ENCODE results near the gene CREBBP.

DNA sequence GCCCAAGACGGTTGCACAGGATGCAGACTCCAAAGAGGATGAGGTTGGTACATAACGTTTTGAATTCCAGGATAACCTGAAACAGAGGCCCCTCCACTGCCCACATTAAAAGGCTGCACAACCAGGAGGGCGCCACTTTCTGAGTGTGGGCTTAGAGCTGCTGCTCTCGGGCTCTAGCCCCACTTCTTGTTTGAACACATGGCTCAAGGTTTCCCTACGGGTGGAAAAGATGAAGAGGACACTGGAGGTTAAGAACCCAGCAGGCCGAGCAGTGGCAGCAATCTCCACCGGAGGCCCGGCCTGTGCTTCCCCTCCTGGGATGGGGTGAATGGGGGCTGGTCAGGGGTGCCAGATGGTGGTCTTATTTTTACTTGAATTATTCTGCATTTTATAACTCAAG, 155.2 kb downstream of the CREBBP start:
- TF ChIP-seq MEF2A (IDR thresholded peaks at IDR 0.05; ENCODE audit: borderline replicate concordance, low read depth) (no peak), YY1 (IDR thresholded peaks at IDR 0.05; ENCODE audit: low read depth) (no peak), GATA2 (CRISPR knock-in tag; IDR thresholded peaks at IDR 0.05) (no peak)
- TF ChIP-seq, protein P1, sequence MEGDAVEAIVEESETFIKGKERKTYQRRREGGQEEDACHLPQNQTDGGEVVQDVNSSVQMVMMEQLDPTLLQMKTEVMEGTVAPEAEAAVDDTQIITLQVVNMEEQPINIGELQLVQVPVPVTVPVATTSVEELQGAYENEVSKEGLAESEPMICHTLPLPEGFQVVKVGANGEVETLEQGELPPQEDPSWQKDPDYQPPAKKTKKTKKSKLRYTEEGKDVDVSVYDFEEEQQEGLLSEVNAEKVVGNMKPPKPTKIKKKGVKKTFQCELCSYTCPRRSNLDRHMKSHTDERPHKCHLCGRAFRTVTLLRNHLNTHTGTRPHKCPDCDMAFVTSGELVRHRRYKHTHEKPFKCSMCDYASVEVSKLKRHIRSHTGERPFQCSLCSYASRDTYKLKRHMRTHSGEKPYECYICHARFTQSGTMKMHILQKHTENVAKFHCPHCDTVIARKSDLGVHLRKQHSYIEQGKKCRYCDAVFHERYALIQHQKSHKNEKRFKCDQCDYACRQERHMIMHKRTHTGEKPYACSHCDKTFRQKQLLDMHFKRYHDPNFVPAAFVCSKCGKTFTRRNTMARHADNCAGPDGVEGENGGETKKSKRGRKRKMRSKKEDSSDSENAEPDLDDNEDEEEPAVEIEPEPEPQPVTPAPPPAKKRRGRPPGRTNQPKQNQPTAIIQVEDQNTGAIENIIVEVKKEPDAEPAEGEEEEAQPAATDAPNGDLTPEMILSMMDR (IDR thresholded peaks at IDR 0.05), result no peak
